NCI-H2081 (cell line): ENCODE data around the gene SUPT3H.

Experiments
- DNase-seq, 2 experiments: peaks; one replicate each; lab custom pipeline; 2025; lab: John Stamatoyannopoulos, UW

Gene SUPT3H

DNA sequence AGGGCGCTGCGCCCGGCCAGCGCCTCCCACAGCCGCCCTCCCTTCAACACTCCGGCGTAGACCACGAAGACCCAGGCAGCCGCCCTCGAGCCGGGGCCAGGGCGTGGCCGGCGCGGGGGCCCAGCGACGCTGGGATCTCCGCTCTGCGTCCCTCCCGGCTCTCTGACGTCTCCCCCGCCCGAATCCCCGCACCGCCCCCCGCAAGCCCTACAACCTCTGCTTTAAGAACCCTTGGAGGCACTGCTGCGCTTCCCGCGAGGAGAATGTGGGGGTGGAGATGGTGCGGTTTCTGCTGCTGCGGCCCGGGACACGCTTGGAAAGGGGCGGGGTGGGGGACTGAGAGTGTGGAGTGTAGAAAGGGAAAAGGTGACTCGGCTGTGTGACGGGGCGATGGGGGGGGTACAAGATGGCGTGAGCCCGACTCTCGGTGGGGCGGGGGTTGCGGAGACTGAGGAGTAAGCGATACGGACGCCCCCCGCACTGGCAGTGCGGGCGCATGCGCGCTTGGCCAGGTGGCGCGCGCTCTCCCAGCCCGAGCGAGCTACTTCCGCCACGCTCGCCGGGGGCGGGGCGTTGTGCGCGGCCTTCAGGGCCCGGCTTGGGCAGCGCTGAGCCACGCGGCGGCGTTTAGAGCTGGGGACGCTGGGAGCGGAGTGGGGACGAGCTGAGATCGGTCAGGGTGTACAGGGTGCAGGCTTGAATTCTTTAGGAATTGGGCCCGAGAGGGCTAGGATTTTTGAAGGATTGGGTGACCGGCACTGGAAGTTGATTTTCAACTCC, at the start of gene SUPT3H:
TSS of gene SUPT3H (minus strand) at position 381 of the 780 bp plus-strand sequence.
- DNase-seq = peak; percentile 94 to 97

DNA sequence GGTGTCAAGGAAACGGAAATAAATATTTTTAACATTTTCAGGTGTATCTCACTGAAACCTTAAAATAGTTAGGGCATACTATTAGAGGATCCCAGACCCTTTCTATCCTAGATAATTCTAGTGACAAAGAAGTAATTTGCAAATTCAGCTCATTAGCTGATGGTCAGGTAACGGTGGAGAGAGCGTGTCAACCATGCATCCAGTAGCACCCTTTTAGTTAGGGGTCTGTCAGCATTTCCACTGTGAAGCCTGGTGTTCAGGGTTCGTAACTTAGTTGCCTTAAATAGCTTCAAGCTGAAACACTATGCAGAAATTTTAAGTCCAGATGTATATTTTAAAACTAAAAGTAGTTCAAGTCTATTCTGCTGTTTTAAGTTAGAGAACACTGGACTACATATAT, 48.5 kb upstream of the SUPT3H start:
- DNase-seq = no peak

DNA sequence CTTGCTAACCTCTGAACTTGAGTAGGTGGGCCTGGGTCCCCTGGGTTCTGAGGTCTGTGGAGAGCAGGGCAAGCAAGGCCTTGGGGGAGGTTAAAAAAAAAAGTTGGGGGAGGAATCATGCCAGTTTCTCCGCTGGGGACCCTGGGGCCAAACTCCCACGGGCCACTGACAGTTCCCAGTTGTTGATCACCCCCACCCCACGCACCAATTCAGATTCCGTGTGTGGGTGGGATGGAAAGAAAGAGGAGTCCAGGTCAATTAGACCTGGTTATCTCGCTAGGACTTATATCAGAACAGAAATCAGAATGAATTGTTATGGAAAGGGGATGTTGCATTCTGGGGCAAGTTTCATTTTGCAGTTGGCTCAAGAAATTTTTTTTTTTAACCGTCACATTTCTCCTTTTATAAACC, 46.7 kb upstream of the SUPT3H start:
- no peak for DNase-seq

DNA sequence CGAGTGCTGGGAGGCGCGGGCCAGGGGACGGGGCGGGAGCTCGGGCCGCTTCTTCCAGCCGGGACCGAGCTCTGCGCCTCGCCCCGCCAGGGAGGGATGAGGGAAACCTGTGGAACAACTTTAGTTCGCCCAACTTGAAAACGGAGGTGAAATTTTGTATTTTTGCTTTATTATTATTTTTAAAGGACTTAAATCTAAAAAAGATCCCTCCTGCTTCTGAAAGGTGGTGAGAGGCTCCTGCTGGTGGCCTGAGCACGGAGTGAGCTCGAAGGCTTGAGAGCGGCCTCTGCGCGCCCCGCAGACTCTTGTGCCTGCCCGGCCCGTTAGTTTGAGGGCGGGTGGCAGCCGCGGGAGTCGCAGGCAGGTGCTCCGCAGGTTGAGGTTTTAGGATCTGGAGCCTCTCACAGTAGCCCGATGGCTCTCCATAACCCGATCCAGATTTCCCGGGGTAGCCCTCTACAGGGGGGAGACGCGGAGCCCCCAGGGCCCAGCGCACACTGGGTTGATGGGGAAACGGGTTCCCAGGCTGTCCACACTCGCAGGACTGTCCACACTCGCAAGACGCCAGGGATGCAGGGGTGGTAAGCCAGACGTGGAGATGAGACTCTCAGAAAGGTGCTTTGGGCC, 46.2 kb upstream of the SUPT3H start:
- DNase-seq = no peak

DNA sequence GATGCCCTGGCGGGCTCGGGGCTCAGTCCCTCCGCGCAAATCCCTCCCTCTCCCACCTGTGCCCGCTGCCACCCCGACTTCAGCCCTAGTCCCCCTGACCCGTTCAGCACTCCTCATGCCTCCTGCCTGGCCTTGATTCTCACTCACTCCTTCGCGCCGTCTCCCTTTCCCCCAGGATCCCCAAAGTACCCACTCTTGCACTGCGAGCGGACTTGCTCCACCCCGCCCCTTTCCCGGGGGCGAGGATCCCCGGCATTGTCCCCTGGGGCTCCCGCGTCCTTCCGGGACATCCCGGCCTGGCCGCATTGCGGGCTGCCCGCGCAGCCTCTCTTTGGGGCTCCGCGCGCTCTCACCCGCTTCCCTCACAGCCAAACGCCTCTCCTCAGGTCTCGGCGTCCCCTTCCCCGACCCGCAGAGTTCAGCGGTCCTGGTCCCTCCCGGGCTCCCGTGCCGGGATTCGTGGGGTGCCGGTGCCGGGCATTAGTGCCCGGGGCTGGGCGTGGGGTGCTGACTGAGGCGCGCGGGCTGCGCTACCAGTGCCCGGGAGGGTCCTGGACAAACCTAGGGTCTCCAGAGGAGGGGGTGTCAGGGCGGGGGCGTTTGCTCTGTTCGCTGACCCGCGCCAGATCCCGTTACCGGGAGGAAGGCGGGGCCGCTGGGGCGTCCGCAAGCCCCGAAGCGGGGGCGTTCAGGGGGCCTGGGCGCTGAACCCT, 45.5 kb upstream of the SUPT3H start:
- DNase-seq = no peak

GRCh38 chr6:45422503-45423110, 44.9 kb upstream of the SUPT3H start:
- DNase-seq = peak; percentile 6 to 14

GRCh38 chr6:45421709-45422502, 44.2 kb upstream of the SUPT3H start:
- peak; percentile 28 to 51 for DNase-seq

DNA sequence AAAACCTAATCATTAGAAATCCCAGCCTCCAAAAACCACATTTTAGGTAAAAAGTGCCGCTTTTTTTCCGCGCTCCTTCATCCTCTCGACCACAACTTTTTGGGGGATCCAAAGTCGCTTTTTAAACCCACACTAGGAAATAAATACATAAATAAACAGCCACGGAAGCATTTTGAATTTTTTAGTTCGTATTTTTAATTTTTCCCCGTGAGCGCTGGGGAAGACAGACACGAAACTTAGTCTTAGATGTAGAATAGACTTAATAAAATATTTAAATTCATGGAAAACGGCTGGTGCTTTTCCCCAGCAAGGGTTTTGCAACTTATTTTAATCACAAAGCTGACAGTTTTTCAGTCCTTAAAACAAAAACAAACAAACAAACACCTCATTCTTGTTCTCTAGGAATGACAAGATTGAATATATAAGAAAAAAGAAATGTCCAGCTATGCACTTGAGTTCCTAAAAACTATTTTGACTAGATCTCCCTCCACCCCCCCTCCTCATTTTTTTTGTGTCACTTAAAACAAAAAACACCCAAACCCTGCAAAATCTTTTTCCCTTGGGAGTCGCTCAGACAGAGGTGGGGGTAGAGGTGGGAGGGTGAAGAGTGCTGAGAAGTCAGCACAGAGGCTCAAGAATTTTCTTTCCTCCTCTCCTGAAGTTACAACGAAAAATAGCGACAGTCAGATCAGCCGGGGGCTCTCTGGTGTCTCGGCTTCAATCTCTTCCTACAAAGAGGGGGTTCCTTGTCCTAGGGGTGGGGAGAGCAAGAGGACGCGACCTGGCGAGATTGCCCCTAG, 43.4 kb upstream of the SUPT3H start:
- DNase-seq = no peak

DNA sequence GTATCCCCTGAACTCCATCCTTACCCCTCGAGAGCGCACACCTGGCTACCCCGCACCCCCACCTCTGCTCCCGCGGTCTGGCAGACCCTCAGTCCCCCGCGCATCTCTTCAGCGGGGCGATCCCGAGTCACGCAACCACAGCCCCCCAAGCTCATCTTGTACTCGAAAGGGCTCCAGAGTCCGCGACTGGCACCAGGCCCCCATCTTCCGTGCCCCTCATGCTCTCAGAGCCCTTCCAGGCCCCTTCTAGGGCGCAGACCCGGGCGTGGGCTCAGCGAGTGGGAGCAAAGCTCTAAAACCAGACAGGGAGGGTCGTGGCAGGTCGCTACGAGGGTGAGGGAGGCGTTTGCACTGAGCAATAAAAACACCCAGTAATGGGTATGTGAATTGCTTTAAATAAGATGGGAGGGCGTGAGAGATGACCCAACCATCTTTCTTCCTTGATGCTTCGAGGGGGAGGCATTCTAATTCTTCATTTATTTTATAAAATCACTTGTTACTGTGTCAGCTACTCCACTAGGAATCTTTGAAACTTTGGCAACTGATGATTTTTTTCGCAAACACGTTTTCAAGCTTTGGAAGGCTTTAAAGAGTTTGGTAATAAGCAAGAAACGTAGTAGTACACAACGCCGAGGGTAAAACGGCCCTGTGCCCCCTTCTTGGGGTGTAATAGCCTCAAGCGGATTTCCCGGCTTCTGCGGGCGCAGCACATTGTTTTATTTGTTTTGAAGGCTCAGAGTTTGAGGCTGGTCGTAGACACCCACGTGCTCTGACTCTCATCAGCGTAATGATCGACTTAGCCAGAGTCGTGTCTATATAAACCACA, 42.6 kb upstream of the SUPT3H start:
- DNase-seq = no peak

DNA sequence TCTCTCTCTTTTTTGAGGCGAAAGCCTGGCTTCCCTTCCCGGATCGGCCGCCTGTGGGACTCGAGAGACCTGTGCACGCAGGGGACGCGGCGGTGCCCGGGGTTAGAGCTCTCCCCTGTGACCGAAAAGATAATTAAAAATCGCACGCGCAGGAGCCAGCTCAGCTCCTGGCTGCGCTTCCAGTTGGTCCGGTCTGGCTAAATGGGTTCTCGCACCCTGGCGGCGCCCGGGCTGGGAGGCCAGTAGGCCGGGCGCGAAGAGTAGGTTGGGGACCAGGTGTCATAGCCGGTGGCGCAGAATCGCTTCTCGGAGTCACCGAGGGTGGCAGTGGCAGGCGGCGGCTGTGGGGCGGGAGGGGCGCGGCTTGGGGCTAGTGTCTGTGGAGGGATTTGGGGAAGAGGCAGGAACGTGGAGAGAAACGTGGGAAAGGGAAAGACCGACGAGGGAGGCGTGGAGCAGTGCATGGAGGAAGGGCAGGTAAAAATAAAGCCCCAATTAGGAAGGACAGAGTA, 41.9 kb upstream of the SUPT3H start:
- no peak for DNase-seq

GRCh38 chr6:45417436-45417835, 39.7 kb upstream of the SUPT3H start:
- no peak for DNase-seq

DNA sequence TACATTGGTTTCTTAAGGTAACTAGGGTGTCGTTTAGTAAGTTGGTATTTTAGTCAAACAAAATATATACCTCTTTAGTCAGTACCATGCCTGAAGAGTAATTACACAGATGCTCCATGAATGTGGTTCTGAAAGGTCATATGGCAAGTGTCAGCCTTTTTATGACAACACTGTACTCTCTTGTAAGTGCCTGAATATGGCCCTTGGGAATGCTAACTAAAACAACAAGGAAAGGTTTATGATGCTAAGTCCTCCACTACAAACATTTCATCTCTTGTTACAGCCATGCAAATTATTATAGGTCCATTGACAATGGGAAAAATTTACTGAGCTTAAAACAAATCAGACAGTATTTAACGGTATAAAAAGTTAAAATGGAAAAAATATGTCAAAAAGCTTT, 39.0 kb upstream of the SUPT3H start:
- DNase-seq = no peak

GRCh38 chr6:45415788-45416518, 38.2 kb upstream of the SUPT3H start:
- DNase-seq = no peak

GRCh38 chr6:45415315-45415714, 37.6 kb upstream of the SUPT3H start:
- DNase-seq = no peak

GRCh38 chr6:45411959-45412358, 34.2 kb upstream of the SUPT3H start:
- DNase-seq = no peak

GRCh38 chr6:45400021-45400420, 22.3 kb upstream of the SUPT3H start:
- no peak for DNase-seq

DNA sequence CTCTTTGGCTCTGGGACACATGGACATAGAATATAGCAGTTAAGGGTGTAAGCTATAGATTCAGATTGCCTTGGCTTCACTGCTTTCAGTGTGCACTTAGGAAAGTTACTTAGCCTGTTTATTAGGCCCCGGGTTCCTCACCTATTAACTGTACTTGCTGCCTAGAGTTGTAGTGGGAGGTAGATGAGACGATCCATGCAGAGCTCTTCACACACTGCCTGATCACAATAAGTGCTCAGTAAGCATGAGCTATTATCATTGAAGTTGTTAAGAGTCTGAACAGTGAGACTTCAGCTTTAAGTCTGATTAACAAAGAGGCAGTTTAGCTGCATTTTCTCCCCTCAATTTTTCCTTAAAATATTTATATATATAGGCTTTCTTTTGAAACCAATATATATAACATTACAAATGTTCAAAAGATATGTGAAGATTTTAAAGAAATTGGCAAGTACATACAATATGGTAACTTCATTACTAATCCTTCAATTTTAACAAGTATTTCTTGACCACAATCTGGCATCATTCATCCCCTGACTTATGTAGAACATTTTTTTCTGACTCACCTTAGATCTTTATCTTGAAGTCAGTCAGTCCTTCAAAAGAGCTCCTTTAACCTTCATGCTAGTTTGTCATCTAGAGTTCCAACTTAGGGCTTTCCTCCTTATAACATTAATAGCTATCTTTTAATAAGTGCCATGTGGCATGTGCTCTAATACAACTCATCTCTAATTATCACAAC, 20.5 kb upstream of the SUPT3H start:
- no peak for DNase-seq

GRCh38 chr6:45394586-45395095, 16.9 kb upstream of the SUPT3H start:
- DNase-seq = no peak
